ENCODE data around the gene MLST8.

GRCh38 chr16:2252806-2253148 is 47.5 kb downstream of the MLST8 start:
- TF ChIP-seq POLR2AphosphoS5 (IDR thresholded peaks at IDR 0.05; ENCODE audit: insufficient read depth in 1 of 2, low read depth in 1 of 2): no peak
- TF ChIP-seq CTCF (IDR thresholded peaks at IDR 0.05): no peak
- TF ChIP-seq POLR2A (IDR thresholded peaks at IDR 0.05): no peak

Data from vagina (tissue), 2 donors.